ENCODE results near the gene SLC35A2. TPM values are rescaled to one million over a fixed set of nuclear protein-coding genes. Genes with fewer than 3 reads are reported as not detected.

Gene SLC35A2
- total and polyA plus RNA-seq, 2 of the 4 experiments (the other 2 are of a cell fraction) = 10.8 to 48.3 TPM

- H2AFZ ChIP-seq (replicated peaks; ENCODE audit: low read length, poor library complexity) = peak overlapping the region; percentile 98
- H2BK5ac ChIP-seq (ENCODE audit: low read depth, low read length, poor library complexity, severe bottlenecking) = peak overlapping the region; percentile 6
- dilution Hi-C loops (cut with HindIII; ENCODE audit: low sequenced_read_pairs, unreplicated experiment) = no loop called here
- no peaks in the 10 kb centered on the region for H3K9me3 ChIP-seq (ENCODE audit: control insufficient read depth, insufficient read depth, low read length)
- ChIA-PET CTCF (no interaction called here), POLR2A (ENCODE audit: unreplicated experiment) (no interaction called here)
- no peak overlapping the region for H2AK5ac ChIP-seq (ENCODE audit: low read depth, low read length)
- H3K4me2 ChIP-seq (ENCODE audit: low read depth, low read length) = peak overlapping the region; percentile 93
- H3K27ac ChIP-seq (ENCODE audit: insufficient read depth, low read length) = peak overlapping the region; percentile 81; the same call in 1 of the 2 replicates
- peak overlapping the region; percentile 78 for H3K4me3 ChIP-seq (ENCODE audit: insufficient read depth, low read depth, low read length)
- H3K4ac ChIP-seq (ENCODE audit: low read depth, low read length) = peak overlapping the region; percentile 14
- H2BK120ac ChIP-seq (ENCODE audit: low read depth, low read length) = no peak overlapping the region
- H4K8ac ChIP-seq (ENCODE audit: low read depth in 2 of 2, low read length in 2 of 2) = peak overlapping the region in 1 of 2 experiments; percentile 27; a peak in 1 of 4 replicates
- no peak overlapping the region for H4K5ac ChIP-seq (ENCODE audit: low read depth, low read length)
- BruUV-seq (replicated peaks) = no TSS peak
- peaks cover 6 to 27% of the 10 kb centered on the region in 2 experiments for H3K79me1 ChIP-seq (ENCODE audit: low read depth in 1 of 2, low read length in 2 of 2)
- peak overlapping the region; percentile 54; the same call in 1 of the 2 replicates for H3K56ac ChIP-seq (ENCODE audit: extremely low read depth, insufficient read depth, low read length)
- 0 out of 2 replicates have a peak, but pooled peaks cover 2% of the 10 kb centered on the region for H3K4me1 ChIP-seq (ENCODE audit: control insufficient read depth, insufficient read depth, low read length)
- TF ChIP-seq MXI1 (IDR thresholded peaks at IDR 0.05; ENCODE audit: borderline replicate concordance, low read depth, low read length) = no peak
- TF ChIP-seq RCOR1 (IDR thresholded peaks at IDR 0.05; ENCODE audit: insufficient replicate concordance, low read length) = no peak
- no peak for TF ChIP-seq MAZ (IDR thresholded peaks at IDR 0.05; ENCODE audit: borderline replicate concordance, low read depth, low read length)
- no peak for TF ChIP-seq ELK1 (IDR thresholded peaks at IDR 0.05; ENCODE audit: borderline replicate concordance, low read depth, low read length)
- no peak for TF ChIP-seq NFE2L2 (IDR thresholded peaks at IDR 0.05; ENCODE audit: low read depth, low read length)
- no peak for TF ChIP-seq FOS (IDR thresholded peaks at IDR 0.05; ENCODE audit: low read depth, low read length)
- no peak for TF ChIP-seq CTCF (conservative IDR thresholded peaks at IDR 0.05; ENCODE audit: low read depth, low read length)
- TF ChIP-seq USF2 (IDR thresholded peaks at IDR 0.05; ENCODE audit: low read depth, low read length) = no peak
- no peak for TF ChIP-seq MAFK (IDR thresholded peaks at IDR 0.05; ENCODE audit: low read depth, low read length)
- no peak for TF ChIP-seq SMC3 (IDR thresholded peaks at IDR 0.05; ENCODE audit: low read depth, low read length)
- no peak for TF ChIP-seq RFX5 (IDR thresholded peaks at IDR 0.05; ENCODE audit: low read depth, low read length)
- intact Hi-C loops (cut with micrococcal nuclease) = no loop called here
- H4K91ac ChIP-seq (ENCODE audit: insufficient read depth, low read depth, low read length) = no peak overlapping the region
- ATAC-seq (ENCODE audit: low read depth) (no peak), DNase-seq (no peak)
- H4K20me1 ChIP-seq (ENCODE audit: insufficient read depth, low read length) = peaks cover 6% of the 10 kb centered on the region; the same call in 1 of the 2 replicates
- no peak overlapping the region for H2BK15ac ChIP-seq (ENCODE audit: low read depth, low read length)
- H3K27me3 ChIP-seq (ENCODE audit: control insufficient read depth, insufficient read depth, low read length) = no peaks in the 10 kb centered on the region
- no peak overlapping the region for H2AK9ac ChIP-seq (replicated peaks; ENCODE audit: low read depth, low read length, poor library complexity)
- H3K9me1 ChIP-seq (ENCODE audit: insufficient read depth, low read length) = 0 out of 2 replicates have a peak, but pooled peaks cover 7% of the 10 kb centered on the region
- in situ Hi-C loops (cut with MboI; ENCODE audit: low sequenced_read_pairs) = no loop called here
- no CpG with 5 or more reads among the region's 9 CpGs for WGBS, 2 experiments (ENCODE audit: extremely low coverage in 2 of 2, insufficient read length in 1 of 2)
- H3K23ac ChIP-seq (ENCODE audit: low read depth, low read length) = peak overlapping the region; percentile 14; the same call in 1 of the 2 replicates
- H3K14ac ChIP-seq (replicated peaks; ENCODE audit: low read depth, low read length) = peak overlapping the region; percentile 46; the same call in 1 of the 2 replicates
- H3K36me3 ChIP-seq (ENCODE audit: control insufficient read depth, insufficient read depth, low read length) = peaks cover 3% of the 10 kb centered on the region
- no peak overlapping the region for H2BK20ac ChIP-seq (ENCODE audit: low read depth, low read length)
- H3K9ac ChIP-seq (ENCODE audit: low read depth, low read length) = peak overlapping the region; percentile 80
- no peak overlapping the region for H3K18ac ChIP-seq (ENCODE audit: low read depth, low read length)
These were observed 14.8 kb downstream of the SLC35A2 start for GRCh38 chrX:48896611-48897011.

Measured in IMR-90 (cell line).